ENCODE results near the gene FAM131C. TPM values are rescaled to one million over a fixed set of nuclear protein-coding genes. Genes with fewer than 3 reads are reported as not detected.

FAM131C gene
- total RNA-seq, 1 donor from 2014 or later, result not detected

- intact Hi-C loops (cut with micrococcal nuclease), result no loop called here
- no peaks in the 10 kb centered on the region for H3K4me1 Mint-ChIP-seq
- H3K27me3 Mint-ChIP-seq, result peaks cover 19% of the 10 kb centered on the region
- no peaks in the 10 kb centered on the region for H3K36me3 Mint-ChIP-seq (ENCODE audit: low read depth)
- ChIA-PET CTCF (interaction anchor here (1.5 kb wide), 1 partner anchor 14 kb away, joined by 3 read pairs; no protein-coding TSS in a partner anchor), POLR2A (no interaction called here)
- H3K27ac Mint-ChIP-seq, result no peak overlapping the region
- no peak for ATAC-seq (ENCODE audit: low read depth)
- TF ChIP-seq, protein P1, sequence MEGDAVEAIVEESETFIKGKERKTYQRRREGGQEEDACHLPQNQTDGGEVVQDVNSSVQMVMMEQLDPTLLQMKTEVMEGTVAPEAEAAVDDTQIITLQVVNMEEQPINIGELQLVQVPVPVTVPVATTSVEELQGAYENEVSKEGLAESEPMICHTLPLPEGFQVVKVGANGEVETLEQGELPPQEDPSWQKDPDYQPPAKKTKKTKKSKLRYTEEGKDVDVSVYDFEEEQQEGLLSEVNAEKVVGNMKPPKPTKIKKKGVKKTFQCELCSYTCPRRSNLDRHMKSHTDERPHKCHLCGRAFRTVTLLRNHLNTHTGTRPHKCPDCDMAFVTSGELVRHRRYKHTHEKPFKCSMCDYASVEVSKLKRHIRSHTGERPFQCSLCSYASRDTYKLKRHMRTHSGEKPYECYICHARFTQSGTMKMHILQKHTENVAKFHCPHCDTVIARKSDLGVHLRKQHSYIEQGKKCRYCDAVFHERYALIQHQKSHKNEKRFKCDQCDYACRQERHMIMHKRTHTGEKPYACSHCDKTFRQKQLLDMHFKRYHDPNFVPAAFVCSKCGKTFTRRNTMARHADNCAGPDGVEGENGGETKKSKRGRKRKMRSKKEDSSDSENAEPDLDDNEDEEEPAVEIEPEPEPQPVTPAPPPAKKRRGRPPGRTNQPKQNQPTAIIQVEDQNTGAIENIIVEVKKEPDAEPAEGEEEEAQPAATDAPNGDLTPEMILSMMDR (IDR thresholded peaks at IDR 0.05), result no peak
- H3K9me3 Mint-ChIP-seq, result no peaks in the 10 kb centered on the region
- DNase-seq, result no peak
- H3K4me3 Mint-ChIP-seq, result no peak overlapping the region
Observed at GRCh38 chr1:16092923-16093511, 19.6 kb upstream of the FAM131C start.

DNA sequence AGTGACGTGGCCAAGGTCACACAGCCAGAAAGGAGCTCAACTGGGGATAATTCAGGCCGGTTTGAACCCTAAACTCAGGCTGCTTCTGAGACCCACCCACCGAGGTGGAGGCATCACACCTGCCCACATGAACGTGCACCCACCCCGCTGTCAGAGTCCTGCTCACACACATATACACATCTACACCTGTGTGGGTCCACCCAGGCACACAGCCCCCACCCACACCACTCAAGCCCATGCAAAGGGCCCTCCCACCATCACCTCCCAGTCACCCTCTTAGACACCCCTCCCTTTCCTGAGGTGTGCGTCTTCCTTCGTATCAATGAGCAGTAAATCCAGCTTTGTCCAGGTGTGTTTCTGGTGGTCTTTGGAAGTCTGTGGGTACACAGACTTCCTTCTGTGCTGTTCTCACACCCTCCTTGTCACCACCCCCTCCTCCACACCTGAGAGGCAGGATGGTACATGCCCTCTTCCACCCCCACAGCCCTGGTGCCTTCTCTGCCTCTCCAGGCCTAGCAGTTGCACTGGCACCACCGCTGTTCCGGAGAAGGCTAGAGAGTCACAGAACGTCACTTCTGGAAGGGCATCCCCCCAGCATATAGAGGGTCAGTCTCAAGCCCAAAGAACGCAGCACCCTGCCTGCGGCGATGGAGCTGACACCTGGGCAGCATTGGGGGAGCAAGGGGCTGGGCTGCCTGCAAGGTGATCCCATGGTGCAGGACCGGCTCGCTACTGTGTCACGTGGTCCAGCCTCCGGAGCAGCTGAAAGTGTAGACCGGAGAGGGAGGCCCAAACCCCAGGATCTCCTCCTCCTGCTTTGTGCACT is 18.9 kb upstream of the FAM131C start:
- H3K4me1 Mint-ChIP-seq, result no peaks in the 10 kb centered on the region
- no peak overlapping the region for H3K27ac Mint-ChIP-seq

DNA sequence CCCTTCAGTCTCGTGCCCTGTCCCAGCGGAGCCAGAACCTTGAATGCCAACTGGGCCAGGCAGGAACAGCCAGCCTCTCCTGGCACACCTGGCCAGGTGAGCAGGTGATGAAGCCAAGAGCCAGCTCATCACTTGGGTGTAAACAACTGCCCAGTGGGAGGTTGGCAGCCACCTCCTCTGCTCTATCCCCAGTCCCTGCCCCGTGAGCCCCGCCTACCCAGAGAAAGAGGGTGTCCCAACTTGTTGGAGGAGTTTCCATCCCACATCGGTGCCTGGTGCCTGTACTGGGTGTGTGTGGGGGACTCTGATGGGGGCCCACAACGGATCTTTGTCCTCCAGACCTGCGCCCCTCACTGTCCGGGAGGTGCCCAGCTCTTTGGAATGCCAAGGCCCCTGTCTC is 17.8 kb upstream of the FAM131C start:
- Mint-ChIP-seq H3K27ac (no peak overlapping the region), H3K27me3 (peaks cover 15% of the 10 kb centered on the region), H3K4me1 (no peaks in the 10 kb centered on the region), H3K4me3 (no peak overlapping the region), H3K36me3 (ENCODE audit: low read depth) (no peaks in the 10 kb centered on the region), H3K9me3 (no peaks in the 10 kb centered on the region)
- ATAC-seq (ENCODE audit: low read depth) (no peak), DNase-seq (no peak)
- TF ChIP-seq, protein P1 (IDR thresholded peaks at IDR 0.05), result no peak
- ChIA-PET CTCF (no interaction called here), POLR2A (no interaction called here)
- intact Hi-C loops (cut with micrococcal nuclease), result no loop called here

More for the DNA sequence above, 18.9 kb upstream of the FAM131C start:
- ChIA-PET POLR2A (no interaction called here), CTCF (no interaction called here)
- ATAC-seq (ENCODE audit: low read depth) (no peak), DNase-seq (no peak)
- Mint-ChIP-seq H3K27me3 (peaks cover 19% of the 10 kb centered on the region), H3K9me3 (no peaks in the 10 kb centered on the region), H3K4me3 (no peak overlapping the region), H3K36me3 (ENCODE audit: low read depth) (no peaks in the 10 kb centered on the region)
- TF ChIP-seq, protein P1 (IDR thresholded peaks at IDR 0.05), result no peak
- intact Hi-C loops (cut with micrococcal nuclease), result no loop called here

GRCh38 chr1:16090076-16090826 is 16.8 kb upstream of the FAM131C start:
- Mint-ChIP-seq H3K4me3 (no peak overlapping the region), H3K36me3 (ENCODE audit: low read depth) (no peaks in the 10 kb centered on the region), H3K27me3 (peaks cover 10% of the 10 kb centered on the region), H3K27ac (no peak overlapping the region), H3K9me3 (no peaks in the 10 kb centered on the region), H3K4me1 (no peaks in the 10 kb centered on the region)
- intact Hi-C loops (cut with micrococcal nuclease), result no loop called here
- ATAC-seq (ENCODE audit: low read depth) (no peak), DNase-seq (no peak)
- TF ChIP-seq, protein P1 (IDR thresholded peaks at IDR 0.05), result no peak
- ChIA-PET CTCF (no interaction called here), POLR2A (no interaction called here)

DNA sequence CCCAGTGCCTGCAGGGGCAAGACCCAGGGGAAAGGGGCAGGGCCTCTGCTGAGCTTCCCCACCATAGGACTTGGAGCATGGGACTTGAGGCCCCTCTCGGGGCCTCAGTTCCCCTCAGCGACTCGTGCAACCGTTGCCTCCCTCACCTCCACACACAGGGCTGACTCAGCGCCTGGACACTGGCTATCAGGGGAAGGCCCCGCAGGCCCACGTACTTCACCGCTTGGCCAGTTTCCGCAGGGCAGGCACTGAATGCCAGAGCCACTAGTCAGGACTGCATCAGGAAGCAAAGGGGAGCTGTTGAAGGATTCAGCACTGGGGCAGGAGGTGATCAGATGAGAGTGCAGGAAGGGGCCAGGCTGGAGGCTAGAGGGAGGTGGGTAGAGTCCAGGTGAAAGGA is 15.5 kb upstream of the FAM131C start:
- intact Hi-C loops (cut with micrococcal nuclease), result no loop called here
- POLR2A ChIA-PET, result no interaction called here
- TF ChIP-seq, protein P1 (IDR thresholded peaks at IDR 0.05), result no peak
- Mint-ChIP-seq H3K27me3 (peaks cover 9% of the 10 kb centered on the region), H3K27ac (no peak overlapping the region), H3K4me3 (no peak overlapping the region), H3K36me3 (ENCODE audit: low read depth) (no peaks in the 10 kb centered on the region), H3K4me1 (no peaks in the 10 kb centered on the region), H3K9me3 (no peaks in the 10 kb centered on the region)
- ATAC-seq (ENCODE audit: low read depth) (no peak), DNase-seq (no peak)
- CTCF ChIA-PET, result no interaction called here
